GM18511 (cell line): Measurements from ENCODE around the gene SEPTIN1.

Source experiments
- ATAC-seq: cut with Tn5 transposase; IDR thresholded peaks from one replicate; pipeline ENCODE4 v1.9.1; 2021; ENCODE audit warnings: mild to moderate bottlenecking, moderate library complexity; ENCODE audit not compliant: unreplicated experiment

SEPTIN1 gene

DNA sequence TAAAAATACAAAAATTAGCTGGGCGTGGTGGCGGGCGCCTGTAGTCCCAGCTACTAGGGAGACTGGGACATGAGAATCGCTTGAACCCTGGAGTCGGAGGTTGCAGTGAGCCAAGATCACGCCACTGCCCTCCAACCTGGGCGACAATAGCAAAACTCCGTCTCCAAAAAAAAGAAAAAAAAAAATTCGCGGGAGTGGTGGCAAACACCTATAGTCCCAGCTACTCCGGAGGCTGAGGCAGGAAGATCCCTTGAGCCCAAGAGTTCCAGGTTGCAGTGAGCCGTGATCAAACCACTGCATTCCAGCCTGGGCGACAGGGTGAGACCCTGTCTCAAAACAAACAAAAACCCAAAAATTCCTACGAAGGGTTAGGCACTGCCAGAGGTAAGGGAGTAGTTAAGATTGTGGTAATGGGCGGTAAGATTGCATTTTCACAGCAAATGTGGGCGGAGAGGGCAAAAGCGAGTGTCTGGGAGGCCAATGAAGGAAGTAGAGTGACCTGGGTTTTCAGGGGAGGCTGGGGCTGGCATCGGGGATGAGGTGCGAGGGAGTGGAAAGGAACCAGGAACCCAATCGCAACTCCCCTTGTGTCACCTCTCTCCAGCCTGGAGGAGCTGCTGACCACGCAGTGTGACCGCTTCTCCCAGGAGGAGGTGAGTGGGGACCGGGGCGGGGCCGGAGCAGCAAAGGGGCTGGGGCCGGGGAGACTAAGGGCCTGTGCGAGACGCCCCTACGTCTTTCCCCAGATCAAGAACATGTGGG is 5.1 kb downstream of the SEPTIN1 start:
- peak; percentile 1 for ATAC-seq

- ATAC-seq: no peak
Observed at GRCh38 chr16:30376461-30376902, 5.9 kb downstream of the SEPTIN1 start.

DNA sequence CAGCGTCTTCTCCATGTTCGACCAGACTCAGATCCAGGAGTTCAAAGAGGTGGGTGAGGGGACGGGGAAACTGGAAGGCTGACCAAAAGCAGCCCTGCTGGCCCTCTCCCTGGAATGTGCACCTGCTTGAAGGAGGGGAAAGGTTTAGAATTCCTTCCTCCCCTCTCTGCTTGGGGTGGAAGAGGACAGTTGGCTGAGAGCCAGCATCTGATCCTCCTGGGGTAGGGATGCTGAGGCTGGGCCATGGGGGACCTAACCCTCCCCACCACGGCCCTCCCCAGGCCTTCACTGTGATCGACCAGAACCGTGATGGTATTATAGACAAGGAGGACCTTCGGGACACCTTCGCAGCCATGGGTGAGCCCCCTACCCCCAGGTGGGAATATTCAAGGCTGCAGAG is 6.5 kb downstream of the SEPTIN1 start:
- no peak for ATAC-seq

DNA sequence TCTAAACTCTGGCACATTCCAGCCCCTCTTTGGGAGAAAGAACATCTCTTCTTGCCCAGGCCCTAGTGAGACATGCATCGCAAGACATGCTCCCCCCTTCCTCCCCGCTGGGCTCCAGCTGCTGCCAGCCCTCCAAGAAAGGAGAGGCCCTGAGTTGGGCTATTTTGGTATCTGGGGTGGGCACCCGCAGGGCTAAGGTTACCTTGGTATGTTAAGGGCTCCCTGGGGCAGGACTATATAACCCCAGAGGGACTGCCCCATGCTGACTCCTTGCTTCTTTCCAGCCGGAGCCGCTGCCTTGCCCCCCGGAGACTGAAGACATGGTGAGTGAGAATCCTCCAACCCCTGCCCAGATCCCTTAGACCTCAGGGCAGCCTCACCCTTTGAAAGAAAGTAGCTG is 7.8 kb downstream of the SEPTIN1 start, which contains the start of gene MYL11:
Gene MYL11, plus strand, starts transcription at position 265 of the 400 bp plus-strand sequence. Its CDS starts 56 bp downstream, at position 321.
- ATAC-seq: no peak

GRCh38 chr16:30372725-30373124 is 9.6 kb downstream of the SEPTIN1 start:
- no peak for ATAC-seq

GRCh38 chr16:30372038-30372712 is 10.2 kb downstream of the SEPTIN1 start:
- ATAC-seq: no peak

- ATAC-seq: no peak
Observed at GRCh38 chr16:30371248-30371816, 11.0 kb downstream of the SEPTIN1 start.

- ATAC-seq: peak; percentile 84
Observed at GRCh38 chr16:30370456-30371247, 11.7 kb downstream of the SEPTIN1 start, which contains the start of gene TBC1D10B. Gene TBC1D10B, minus strand, starts transcription at chr16:30370494. Its CDS starts 311 bp downstream, at chr16:30370183.

DNA sequence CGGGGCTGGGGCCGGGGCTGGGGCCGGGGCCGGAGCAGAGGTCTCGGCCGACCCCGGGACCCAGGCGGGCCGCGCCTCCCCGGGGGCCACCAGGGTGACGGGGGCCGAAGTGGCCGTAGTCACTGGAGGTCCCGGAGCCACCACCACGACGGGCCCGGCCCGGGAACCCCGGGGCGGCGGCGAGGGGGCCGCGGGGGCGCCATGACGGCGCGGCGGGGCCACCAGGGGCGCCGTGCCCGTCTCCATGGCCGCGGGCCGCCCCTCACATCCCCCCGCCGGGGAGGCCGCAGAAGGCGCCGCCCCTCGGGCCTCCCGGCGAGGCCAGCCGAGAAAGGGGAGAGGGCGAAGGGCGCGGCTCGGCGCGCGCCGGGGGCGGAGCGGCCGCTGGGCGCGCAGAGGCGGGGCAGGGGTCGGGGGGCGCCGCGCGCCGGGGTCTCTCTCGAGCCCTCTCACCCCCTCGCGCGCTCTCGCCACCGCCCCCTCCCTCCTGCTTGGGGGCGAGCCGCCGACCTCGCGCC is 12.4 kb downstream of the SEPTIN1 start:
- ATAC-seq: peak; percentile 3

- no peak for ATAC-seq
Observed at GRCh38 chr16:30369091-30369937, 13.0 kb downstream of the SEPTIN1 start.

GRCh38 chr16:30368792-30369090 is 13.6 kb downstream of the SEPTIN1 start:
- no peak for ATAC-seq

GRCh38 chr16:30368122-30368791 is 14.1 kb downstream of the SEPTIN1 start:
- no peak for ATAC-seq

- no peak for ATAC-seq
Observed at GRCh38 chr16:30367349-30368009, 14.9 kb downstream of the SEPTIN1 start.

DNA sequence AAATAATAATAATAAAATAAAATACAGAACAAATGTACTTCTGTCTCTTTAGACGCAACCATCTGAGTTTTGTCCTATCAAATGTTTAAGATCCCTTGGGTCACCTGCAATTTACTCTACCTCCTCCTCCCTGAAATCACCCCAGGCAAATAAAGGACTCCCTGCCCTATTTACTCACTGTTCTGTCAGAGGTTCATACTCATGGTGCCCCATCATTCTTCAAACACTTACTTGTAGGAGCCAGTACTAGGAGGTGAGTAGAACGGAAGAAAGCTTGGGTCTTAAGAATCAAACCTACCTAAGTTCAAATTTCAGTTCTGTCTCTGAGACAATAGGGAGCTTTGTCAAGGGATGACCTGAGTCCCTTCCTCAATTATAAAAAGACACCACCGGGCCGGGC is 15.8 kb downstream of the SEPTIN1 start:
- no peak for ATAC-seq

DNA sequence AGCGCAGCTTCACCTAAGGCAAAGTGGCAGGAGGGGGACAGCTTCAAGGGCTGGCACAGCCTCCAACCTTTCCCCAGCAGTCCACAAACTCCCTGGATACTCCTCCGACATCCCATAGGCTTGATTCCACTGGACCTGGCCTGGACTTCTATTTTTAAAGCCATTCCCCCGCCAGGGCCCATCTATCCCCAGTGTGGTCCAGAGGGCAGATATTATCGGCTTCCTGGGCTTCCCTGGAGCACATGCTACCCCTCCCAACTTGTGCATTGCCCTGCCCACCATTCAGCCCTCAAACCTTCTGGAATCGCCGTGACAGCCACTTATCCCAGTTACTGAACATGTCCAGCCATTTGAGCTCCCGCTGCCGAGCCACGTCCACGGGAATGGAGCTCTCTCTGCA is 17.2 kb downstream of the SEPTIN1 start:
- ATAC-seq: no peak

DNA sequence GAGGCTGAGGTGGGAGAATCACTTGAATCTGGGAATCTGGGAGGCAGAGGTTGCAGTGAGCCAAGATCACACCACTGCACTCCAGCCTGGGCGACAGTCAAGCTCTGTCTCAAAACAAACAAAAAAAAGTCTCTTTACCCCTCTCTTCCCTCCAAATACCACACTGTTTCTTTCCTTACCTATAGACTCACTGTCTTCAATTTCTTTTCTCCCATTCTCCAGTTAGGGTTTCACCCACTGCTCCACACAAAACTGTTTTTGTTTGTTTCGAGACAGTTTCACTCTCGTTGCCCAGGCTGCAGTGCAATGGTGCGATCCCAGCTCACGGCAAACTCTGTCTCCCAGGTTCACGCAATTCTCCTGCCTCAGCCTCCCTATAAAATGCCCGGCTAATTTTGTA is 21.2 kb downstream of the SEPTIN1 start:
- ATAC-seq: no peak

DNA sequence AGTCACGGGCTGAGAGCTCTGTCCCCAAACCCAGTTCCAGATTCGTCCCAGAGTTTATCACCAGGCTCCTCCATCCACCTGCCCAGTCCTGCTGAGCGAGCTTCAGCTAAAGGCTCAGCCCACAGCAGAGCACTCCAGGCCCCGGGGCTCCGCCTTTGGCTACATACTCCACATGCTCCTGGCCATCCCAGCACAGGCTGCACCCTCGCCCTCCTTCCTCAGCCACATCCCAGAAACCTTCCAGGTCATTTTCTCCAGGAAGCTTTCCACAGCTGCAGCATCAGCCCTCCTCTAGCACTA is 22.5 kb downstream of the SEPTIN1 start:
- no peak for ATAC-seq

DNA sequence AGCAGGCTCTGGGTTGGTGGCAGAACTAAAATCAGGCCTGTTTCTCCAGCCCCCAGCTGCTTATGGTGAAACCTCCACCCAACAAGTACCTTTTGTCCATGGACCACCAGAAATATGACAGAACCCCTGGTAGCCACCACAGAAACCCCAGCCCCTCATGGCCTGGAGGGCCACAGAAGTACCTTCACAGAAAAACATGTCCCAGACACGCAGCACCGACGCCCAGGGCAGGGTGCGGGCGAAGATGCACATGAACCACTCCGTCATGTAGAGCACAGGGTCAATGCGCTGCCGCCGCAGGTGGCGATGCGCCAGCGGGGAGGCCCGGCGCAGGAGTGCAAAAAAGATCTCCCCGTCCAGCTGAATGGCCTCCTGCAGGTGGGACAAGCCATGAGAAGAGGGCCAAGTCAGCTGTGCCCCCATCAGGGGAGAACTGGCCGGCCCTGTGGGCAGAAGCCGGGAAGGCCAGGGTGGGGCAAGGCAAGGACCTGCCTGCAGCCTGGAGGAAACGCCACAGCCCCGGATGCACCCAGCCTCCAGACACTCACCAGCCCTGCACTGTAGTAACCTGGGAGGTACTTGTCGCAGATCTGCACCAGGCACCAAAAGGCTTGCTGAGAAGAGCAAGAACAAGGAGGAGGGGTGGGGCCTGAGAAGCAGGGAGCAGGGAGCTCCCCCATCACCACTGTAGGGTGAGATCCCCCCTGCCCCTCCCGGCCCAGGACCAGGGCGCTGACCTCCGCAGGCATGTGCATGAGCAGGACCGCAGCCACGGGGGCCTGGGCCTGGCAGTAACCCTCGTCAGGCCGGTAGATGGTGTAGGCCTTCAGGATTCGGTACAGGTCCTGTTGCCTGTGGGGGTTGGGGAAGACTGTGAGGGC is 23.1 kb downstream of the SEPTIN1 start:
- no peak for ATAC-seq
